Stimulated activated CD8-positive, alpha-beta memory T cell treated with anti-CD3 and anti-CD28 coated beads, Interleukin-15, amount 100 ng/mL, for 4 hours (primary cell): Measurements from ENCODE around the gene IQUB.
"Not testable (repeated sequence)": the region's sequence is repeated elsewhere in the genome, so short reads cannot be mapped to it uniquely, and the experiment has no call there.

ENCODE experiments used
- DNase-seq, 2 donors: peaks; one replicate each; pipeline ENCODE4 v3.0.0-alpha.2; 2020; ENCODE audit warnings: low read depth in 2 of 2

The IQUB gene

DNA sequence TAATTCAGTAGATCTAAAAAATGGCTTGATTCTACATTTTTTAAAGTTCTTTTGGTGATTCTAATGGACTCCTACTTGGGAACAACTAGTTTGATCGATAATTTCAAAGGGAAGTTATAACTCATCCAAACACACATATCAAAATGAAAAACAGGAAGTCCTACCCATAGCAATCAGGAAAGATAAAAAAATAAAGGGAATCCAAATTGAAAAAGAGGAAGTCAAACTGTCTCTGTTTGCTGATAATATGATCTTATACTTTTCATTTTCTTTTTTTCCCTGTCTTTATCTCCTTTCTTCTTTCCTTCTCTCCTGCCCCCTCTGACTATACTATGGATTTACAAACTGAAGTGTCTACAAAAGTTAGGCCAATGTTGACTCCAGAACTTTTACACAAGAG lies 118.8 kb downstream of the IQUB start:
- DNase-seq: no peak

DNA sequence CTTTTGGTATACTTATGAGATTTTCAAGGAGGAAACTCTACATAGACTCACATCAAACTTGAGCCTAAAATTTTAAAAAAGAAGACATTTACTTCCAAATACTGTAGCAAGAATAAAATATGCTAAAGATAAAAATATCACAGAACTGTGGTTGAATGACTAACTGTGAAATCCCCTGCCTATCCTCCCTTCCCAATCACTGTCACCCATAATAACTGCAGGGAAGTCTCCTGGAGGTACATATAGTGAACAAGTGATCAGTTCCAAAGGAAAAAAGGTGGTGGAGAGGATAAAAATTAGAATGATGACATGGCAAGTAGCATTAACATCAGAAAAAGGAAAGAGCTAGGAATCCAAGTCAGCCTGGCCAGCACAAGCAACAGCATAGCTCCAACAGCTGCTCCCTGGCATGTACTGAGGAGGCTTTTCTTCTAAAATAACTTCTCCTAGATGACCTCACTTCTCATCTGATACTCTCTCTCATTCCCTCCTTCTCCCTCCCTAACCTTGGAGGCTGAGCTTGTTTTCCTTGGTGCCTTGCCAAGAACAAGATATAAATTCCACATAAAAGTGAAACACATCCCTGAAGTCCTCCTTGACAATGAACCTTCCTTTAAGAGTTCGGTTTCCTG lies 124.0 kb downstream of the IQUB start:
- no peak for DNase-seq

DNA sequence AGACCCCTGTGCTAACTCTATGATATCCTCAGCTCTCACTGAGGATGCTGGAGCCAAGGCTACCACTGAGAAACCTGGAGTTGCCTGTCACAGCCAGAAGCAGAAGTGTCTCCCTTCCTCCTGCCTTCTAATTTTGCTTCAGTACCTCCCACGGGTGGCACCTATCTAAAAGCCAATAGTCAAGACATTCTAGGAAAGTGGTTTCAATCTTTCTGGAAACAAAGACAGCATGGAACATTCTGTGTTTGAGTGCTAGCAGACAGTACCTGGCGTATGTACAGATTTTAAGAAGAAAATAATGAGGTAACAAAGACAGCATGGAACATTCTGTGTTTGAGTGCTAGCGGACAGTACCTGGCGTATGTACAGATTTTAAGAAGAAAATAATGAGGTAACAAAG lies 126.4 kb downstream of the IQUB start:
- not testable (repeated sequence) for DNase-seq
